ENCODE data around the gene ARX.

ARX gene

DNA sequence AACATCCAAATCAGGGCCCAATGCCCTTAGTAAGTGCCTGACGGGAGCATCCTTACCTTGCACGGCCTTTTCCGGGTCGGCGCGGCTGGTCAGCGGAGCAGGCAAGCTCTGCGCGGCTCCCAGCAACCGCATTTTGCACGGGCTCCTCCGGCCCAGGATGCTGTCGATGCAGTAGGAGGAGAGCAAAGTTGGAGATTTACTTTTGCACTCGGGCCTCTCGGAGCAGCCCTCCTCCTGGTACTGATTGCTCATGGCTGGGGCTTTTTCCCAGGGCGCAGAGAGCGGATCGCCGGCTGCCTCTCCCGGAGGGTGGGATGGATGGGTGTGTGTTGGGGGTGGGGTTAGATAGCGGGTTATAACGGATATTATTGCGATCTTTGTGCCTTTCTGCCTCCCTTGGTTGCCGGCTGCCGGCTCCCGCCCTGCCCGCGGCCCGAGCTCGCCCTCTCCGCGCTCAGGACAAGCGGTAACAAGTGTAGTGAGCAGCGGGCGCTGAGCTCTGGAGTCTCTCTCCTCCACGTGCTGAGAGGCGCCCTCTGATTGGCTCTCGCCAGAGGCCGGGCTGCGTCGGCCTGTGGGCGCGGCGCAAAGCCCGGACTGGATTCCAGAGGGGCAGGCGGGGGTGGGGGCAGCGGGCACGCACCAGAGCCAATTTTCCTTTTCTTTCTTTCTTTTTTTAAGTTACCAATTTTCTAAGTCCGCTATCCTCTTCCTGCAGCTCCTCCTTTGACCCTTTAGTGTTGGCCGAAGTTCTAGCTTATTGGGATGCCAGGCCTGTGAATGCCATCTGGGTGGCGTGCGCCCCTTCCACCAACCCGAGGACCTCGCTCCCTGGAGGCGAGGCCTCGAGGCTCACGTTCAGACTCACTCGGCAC lies at the start of gene ARX:
Gene ARX, minus strand, starts transcription at position 480 of the 875 bp plus-strand sequence. Its CDS starts 228 bp downstream, at position 252.
- DNase-seq = no peak

DNA sequence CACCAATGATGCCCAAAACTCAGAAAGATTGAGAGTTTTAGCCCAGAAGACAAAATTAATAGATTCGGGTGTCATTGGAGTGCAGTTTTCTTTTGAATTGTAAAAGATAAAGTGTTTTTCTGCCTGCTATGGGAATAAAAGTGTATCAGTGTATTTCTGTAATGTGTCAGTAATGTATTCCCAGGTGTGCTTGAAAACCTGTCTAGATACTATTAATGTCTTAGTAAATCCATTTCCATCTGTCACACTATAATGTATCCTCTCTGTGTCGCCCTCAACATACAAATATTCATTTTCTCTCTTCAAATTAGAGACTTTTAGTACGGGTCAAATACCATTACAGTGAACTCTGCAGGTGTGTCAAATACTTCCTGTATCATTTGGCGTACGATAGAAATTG lies 43.5 kb upstream of the ARX start:
- DNase-seq = no peak

DNA sequence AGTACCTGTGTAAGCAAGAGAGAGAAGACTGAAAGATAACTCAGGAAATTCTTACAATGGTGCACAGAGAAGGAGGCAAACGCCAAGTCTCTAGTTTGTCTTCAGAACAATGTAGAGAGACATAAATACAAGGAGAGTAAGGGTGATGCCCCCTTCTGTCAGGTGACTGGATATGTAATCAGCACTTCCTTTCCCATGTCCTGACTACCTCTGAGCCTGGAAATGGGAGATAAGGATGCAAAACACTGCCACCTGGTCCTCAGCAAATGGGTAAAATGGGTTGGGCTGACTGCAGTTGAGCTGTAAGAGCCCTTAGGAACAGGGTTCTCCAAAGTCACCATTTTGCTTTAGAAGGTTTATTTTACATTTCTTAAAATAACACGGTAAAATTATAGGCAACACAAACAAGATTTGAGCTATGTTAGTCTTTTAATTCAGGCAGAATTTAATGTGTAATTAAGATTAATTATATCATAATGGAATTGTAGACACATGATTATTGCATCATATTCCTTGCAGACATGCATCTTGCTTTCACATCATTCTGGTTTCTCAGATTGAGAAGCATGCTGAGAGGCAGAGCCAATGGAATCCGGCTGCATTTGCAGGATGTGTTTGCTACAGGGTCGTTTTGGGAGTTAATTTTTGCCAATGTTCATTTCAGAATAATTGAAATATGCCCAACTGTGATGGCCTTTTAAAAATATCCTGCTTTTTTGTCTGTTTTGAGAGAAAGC lies 37.2 kb upstream of the ARX start:
- DNase-seq = no peak

DNA sequence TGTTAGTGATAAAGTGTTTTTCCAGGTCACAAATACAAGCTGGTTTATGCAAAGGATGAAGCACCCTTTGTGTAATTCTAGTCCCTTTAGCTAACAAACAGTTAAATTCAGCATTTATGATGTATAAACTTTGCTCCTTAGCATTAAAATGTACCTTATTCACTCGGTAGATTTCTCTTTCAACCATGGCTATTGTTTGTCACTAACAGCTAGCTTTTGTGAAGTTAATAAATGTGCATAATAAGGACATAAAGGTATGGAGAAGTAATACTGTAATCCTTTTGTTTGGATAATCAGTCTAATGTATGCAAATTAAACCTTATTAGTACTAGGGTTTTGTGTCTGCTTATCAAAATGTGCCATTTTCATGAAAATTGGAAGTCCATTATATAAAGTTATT lies 34.2 kb upstream of the ARX start:
- DNase-seq = no peak

DNA sequence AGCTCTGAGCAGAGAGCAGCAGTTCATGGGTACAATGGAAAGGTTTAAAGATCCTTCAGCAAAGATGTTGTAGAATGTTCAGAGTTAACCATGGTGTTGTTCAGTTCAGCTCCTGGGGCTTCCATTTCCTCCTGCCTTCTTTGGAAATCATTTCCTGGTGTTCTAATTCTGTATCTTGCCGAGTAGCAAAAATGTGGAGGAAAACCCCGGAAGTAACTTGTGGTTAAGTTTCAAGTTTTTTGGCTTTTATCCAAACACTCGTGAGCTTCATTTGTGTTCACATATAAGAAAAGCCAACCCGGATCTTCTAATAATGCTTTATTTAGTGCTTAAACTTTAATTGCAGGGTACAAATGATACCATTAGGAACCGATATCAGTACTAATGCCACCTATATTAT lies 33.6 kb upstream of the ARX start:
- DNase-seq = no peak

DNA sequence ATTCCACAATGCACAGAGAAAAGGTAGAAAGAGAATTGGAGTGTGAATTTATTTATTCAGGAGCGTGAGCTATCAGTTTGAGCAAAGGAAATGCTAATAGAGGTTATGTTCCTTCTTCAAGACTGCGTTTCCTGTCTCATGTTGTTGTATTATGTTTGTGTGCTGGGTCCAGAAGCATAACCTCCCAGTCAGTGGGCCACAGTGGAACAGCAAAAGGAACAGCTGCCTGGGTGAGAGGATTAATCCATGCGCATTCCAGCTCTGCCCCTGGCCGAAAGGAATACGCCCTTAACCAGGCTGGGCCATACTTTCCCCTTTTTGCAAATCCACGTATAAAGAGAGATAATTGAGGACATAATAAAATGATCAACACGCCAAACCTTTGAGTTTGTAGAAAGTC lies 32.4 kb upstream of the ARX start:
- DNase-seq = no peak

DNA sequence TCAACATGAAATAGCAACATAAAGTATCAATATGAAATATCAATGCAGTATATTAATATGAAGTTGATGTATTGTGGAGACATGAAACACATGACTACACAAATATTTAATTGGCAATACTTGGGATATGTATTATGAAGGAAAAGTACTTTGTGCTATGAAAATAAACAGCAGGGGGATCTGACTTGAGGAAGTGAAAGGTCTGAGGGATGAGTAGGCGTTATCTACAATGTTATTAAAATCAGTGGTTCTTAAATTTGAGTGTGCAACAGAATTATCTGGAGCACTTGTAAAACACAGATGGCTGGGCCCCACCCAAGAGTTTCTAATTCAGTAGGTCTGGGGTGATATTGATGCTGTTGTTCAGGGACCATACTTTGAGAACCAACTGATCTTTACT lies 27.4 kb upstream of the ARX start:
- DNase-seq = no peak

DNA sequence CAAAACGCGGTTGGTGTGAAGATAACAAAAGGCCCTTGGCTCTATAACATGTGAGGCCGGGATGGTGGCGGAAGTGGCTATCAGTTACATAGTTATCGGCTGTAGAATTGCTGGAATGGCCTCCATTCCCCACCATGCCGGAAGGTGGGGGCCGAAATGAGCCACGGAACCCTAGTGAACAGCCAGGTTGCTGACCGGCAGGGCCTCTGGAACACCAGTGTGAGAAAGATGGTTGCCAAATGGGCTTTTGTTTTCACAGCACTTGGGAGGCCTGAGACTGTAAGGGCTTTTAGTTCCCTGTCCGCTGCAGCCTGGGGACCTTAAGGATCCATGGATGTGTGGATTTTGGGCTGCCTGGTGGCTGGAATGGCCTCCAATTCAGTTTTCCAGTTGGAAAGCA lies 23.3 kb upstream of the ARX start:
- no peak for DNase-seq

DNA sequence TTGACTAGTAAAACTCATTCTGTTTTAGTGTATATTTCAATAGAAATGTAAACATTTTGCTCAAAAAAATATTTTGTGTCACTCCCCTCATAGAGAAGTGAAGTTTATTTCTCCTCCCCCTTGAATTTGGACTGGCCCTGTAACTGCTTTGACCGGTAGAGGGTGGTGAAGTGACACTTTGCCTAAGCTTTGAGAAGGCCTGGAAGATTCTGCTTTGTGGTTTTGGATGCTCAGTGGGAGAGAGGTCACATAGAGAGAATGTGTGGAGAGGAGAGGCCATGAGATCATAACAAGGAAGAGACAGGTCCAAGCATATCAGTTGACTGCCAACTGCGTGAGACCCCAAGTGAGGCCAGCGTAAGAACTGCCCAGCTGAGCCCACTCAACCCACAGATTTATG lies 19.1 kb upstream of the ARX start:
- no peak for DNase-seq

DNA sequence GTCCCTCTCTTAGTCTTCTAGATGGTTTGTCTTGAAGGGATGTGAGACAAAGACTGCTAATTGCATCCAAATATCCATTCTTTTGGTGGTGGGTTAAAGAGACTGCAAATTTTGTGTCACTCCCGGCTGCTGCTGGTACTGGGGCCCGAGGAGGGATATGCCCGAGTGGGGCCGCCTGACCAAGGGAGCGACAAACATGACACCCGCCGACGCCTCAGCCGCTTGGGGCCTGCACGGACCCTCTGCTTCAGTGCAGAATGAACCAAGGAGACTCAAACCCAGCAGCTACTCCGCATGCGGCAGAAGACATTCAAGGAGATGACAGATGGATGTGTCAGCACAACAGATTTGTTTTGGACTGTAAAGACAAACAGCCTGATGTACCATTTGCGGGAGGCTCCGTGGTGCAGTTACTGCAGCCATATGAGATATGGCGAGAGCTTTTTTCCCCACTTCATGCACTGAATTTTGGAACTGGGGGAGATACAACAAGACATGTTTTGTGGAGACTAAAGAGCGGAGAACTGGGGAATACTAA lies 13.6 kb upstream of the ARX start:
- DNase-seq = no peak

DNA sequence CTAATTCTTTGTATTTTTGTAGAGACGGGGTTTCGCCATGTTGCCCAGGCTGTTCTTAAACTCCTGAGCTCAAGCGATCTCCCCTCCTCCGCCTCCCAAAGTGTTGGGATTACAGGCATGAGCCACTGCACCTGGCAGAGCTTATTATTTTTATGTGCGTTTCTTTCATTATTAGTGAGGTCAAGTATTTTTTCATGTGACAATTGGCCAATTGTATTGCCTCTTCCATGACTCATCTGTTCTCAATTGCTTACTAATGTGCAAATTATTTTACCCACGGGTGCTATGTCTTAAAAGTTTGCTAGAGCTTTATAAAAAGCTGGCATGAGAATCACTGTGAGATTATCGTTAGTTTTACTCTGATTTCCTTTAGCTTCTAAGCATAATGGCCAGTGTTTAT lies 13.0 kb upstream of the ARX start:
- DNase-seq = no peak

DNA sequence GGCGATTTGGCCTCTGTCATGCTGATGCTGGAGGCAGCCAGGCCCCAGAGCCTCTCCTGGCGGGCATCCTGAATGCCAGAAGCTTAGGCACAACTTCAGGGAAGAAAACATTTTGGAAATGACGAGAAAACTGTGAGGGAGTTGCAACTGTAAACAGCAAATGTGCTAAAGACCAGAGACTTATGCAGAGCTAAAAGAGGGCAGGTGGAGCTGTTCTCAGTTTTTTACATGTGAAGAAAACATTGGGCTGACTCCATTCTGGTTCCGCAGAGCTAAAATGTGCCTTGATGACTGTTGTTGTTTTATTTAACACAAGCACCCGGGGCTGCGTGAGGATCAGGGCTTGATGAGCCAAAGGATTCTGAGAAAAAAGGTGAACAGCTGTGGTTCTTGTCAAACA lies 10.8 kb upstream of the ARX start:
- DNase-seq = no peak

DNA sequence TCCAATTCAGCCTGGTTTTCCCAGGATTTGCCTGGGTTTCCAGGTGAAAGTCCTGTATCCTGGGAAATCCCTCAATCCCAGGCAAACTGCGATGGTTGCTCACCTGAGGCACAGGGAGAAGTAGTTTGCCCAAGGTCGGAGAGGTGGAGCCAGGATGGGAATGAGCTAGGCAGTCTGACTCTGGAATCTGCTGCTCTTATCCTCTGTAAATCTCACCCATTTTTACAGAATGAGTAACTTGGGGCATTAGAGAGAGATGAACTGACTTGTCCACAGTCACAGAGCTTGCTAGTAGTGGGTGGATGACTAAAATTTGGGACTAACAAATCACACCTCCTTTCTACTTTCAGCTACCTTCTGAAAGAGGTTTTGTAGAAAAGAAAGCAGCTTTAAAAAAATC lies 9.8 kb upstream of the ARX start:
- DNase-seq = no peak

DNA sequence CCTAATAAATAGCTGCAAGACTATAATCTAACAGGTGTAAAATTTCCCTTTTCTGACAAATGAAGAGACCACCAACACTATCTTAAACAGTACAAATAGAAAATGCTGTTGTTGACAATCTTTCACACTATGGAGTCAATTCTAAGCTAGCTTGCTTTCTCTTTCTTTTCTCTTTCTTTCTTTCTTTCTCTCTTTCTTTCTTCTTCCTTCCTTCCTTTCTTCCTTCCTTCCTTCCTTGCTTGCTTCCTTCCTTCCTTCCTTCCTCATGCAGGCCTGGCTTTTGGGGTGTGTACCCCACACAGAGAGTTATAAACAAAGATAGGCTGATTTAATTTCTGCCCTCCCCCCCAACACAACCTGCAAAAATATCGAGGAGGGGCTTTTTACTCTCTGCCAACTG lies 8.1 kb upstream of the ARX start:
- DNase-seq = no peak

DNA sequence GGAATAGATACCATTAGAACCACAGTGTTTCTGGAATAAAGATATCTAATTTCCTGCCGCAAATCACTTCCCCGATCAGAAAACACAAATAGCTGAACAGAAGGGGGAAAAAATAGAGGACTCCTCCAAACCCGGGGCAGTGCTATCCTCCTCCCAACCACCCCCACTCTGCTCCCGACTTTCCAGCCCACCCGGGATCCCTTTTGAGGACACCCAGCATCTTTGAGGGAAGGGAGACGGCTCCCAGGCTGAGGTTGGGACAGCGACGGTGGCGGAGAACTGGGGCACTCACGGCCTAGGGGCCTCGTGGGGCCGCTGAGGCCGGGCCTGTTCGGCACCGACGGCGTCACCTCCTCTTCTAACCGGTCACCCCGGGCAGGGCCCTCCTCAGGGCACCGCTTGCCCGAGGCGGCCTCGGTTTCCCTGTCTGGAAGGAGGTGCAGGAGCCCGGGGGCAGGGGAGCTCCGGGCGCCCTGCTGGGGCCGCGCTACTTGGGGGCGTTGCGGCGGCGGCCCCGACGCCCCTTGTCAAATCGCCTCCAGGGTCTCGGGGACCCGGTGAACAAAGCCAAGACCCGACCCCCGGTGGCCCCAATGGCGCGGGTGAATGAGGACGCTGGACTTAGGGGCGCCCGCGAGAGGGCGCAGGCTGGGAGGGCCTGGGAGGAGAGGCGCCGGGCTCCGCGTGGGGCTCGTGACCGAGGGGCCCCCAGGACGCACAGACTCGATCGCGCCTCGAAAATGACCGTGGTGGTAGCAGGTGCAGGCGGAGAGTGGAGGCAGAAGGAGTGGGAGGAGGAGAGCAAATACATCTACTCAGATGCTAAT lies 6.9 kb upstream of the ARX start:
- DNase-seq = no peak

DNA sequence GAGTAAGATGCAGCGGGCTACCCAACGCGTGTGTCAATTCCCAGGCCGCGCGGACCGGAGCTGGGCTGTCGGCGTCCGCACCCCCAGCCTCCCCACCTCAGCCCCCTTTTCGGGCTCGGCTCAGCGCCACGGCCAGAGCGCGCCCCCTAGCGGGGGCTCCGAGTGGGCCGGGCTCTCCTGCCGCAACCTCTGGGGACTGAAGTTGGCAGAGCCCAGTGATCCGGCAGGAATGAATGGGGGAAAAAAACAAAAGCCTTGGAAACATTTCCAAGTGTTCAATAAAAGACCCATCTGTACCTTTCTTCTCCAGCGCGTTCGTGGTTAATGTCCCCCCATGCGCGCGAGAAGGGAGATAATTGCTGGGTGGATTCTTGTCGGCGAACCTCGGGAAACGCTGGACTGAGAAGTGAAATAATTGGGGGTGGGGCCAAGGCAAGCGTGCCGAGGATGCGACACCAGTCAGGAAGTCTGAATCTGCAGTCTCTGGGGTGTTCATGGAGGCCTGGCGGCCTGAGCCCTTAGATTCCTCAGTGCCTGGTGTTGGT lies 5.2 kb upstream of the ARX start:
- DNase-seq = no peak

DNA sequence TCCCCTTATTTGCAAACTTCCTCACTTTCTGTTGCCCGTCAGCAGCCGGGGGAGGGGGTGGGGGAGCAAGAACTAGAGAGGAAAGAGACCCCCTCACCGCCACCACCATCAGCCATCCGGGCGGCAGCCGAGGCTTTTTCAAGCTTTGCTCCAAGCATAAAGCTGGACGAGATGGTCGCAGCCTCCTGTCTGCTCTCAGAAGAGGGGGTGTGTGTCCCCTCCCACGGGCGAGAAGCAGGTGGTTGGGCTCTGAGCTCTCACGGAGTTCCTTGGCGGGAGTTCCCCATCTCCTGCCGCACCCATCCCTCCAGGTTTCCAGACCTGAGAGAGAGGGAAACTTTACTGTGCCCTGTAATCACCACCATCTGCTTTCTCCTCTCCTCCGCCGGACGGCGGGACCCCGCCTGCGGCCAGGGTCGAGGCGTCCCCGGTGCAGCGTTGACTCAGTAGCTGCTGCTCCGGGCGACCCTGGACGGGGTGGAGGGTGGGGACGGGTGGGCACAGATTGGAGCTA lies 4.7 kb upstream of the ARX start:
- no peak for DNase-seq

DNA sequence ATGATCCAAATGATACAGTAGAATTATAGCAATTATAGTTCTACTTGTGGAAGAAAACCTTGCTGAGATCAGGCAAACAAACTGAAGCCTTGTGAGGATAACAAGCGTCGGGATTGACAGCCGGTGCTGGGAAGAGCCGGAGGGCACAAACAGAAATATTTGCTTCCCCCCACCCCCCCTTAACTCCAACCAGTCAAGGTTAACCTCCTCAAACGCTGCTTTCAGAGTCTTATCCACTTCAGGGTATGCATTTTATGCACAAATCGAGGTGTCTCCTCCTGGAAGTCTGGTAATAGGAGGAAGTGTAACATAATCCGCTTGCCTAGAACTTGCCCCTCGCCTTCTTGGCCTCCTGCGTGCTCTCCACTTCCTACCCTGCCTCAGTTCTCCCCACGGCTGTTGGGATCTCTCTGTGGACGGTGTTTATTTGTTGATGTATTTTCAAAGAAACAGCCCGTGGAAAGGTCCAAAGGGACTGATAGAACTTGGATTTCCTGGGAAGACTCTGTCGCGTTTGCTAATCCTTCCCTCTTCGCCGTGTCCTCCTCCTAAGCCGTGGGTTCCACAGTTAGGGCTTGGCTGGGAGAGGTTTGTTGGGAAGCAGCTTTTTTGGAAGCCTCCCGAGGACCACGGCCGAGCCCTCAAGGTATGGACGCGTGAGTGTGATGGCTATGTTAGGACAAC lies 4.1 kb upstream of the ARX start:
- DNase-seq = no peak

DNA sequence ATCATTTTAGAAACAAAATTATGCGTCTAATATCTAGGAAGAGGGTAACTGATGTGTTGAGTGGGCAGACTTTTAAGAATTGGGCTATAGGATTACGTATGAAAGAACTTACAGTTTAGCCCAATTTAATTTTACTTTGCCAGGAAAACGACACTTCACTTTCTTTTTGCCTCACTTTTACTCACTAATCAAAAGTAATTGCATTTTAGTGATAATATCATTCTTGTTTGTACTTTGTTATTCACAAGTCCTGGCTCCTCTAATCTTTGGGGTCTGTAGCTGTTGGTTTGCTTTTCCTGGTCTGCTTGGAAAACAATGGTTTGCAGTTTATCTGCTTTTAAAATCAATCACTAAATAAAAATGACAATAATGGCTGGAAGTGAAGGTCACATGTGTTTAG lies 2.9 kb upstream of the ARX start:
- DNase-seq = no peak

DNA sequence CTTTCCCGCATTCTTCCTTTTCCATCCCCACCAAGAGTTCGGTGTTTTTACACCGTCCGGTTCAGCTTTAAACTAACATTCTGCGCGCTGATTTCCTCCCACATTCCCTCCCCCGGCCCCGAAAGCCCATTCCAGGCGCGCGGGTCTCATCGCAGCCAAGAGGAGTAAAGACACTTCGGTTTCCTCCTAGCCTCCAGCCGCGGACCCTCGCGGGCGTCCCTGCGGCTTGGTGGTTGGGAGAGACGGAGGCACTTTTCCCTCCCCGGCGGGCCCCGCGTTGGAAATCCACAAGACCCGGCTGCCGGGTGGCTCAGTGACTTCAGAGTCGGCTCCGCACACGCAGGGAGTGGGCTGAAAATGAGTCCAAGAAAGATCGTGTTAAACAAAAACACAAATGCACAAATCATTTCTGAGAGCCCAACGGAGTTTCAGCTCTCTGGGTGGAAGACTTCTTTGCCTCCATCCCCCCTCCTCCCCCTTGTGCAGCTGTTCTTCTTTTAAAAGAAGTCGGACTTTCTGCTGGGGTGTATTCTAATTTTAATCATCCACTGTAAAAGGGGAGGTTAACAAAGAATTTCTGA lies 2.0 kb upstream of the ARX start:
- no peak for DNase-seq

DNA sequence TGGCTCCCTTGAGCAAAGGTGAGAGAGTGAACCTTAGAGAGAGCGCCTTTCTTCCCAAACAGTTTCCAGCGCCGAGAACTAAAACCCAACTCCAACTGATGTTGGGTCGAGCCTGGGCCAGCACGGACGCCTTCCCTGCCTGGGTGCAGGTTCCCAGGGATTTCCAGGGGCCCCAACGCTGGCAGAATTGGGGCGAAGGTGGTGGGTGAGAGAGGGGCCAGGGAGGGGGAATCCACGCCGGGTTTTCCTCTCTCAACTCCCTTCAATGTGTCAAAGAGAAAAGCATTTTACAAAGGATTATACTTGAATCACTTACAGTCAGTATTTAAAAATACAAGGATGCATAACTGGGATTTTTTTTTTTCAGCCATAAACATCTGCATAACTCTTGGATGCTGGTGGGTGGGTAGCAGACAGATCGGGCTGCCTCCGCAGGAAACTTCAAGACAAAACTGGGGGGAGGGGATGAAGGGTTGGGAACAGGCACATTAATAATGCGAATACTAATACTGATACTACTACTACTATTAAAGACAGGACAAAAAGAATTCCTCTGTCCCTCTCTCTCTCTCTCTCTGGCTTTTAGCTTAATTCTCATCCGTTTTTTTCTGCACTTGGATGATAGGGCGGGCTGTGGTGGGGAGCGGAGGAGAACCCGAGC lies 1.3 kb upstream of the ARX start:
- DNase-seq = no peak
